B cell (primary cell): Measurements from ENCODE around the gene SHB.

Source experiments
- CTCF ChIP-seq: fragments of 200-600 bp; IDR thresholded peaks from one replicate; pipeline ENCODE4 v1.8.0; 2022; ENCODE audit warnings: antibody characterized with exemption, mild to moderate bottlenecking
- EZH2 ChIP-seq: IDR thresholded peaks from 2 replicates; pipeline ENCODE4 v1.6.1; 2012; ENCODE audit warnings: borderline replicate concordance, low read depth, mild to moderate bottlenecking, moderate library complexity, low read length; ENCODE audit not compliant: insufficient read depth, poor library complexity, severe bottlenecking

- TF ChIP-seq CTCF (no peak), EZH2 (no peak)
Observed at GRCh38 chr9:37935096-37935495, 133.9 kb downstream of the SHB start.
